GM19238 (cell line): ENCODE measurements around the gene FAM98C.
"Not testable (repeated sequence)": the region's sequence is repeated elsewhere in the genome, so short reads cannot be mapped to it uniquely, and the experiment has no call there.

Experiments
- DNase-seq: peaks from one replicate; pipeline ENCODE4 v3.0.0; 2011; ENCODE audit warnings: low spot score; ENCODE audit not compliant: insufficient read length

Gene FAM98C

GRCh38 chr19:38395381-38396114, 7.3 kb upstream of the FAM98C start:
- no peak for DNase-seq

DNA sequence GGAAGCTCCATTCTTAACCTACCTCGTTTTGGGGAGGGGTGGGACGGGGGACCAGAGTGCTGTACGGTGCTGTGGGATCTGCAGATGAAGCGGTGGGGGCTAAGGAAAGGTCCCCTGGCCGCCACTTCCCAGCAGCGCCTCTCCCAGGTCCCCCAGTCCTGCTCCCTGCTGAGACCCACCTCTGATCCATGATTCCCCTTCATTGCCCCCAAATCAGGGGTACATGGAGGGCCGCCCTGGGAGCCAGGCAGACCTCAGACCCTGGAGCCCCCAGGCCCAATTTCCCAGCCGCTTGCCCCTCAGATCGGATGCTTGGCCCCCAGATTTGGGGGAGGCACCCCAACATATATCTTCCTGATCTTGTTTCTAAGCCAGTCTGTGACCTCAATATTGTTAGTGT, 3.8 kb upstream of the FAM98C start:
- DNase-seq = no peak

- no peak for DNase-seq
Measured at GRCh38 chr19:38399537-38399936, 3.4 kb upstream of the FAM98C start.

DNA sequence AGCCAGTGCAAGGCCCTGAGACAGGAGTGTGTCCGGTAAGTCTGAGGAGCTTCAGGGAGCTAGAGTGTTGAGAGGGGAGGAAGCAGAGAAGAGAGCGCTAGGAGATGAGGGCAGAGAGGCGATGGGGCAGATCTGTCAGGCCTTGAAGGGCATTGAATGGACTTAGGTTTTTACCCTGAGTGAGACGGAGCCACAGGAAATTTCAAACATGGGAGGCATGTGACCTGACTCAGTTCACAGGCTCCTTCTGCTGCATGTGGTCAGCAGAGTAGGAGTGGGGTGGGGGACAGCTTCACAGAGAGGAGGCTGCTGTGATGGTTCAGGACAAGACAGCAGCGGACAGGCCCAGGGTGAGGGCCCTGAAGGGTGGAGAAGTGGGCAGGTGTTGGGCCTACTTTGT, 2.5 kb upstream of the FAM98C start:
- DNase-seq = no peak

DNA sequence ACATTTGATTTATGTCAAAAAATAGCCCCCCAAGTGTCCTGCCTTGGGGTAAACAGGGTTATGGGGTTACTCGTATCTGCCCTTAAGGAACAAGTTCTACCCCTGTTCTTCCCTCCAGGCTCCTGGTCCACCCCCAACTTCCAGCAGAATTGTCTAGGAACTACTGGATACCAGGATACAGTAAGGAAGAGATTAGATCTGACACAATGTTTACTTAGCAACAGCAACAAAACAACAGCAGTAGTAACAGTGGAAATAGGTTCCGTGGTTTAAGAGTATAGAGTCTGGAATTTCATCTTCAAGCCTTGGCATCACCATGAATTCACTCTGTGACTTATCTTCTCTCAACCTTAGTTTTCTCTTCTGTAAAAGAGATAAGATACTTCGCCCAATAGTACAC, 1.7 kb upstream of the FAM98C start:
- no peak for DNase-seq

- no peak for DNase-seq
Measured at GRCh38 chr19:38402623-38402966, 298 bp upstream of the FAM98C start.

DNA sequence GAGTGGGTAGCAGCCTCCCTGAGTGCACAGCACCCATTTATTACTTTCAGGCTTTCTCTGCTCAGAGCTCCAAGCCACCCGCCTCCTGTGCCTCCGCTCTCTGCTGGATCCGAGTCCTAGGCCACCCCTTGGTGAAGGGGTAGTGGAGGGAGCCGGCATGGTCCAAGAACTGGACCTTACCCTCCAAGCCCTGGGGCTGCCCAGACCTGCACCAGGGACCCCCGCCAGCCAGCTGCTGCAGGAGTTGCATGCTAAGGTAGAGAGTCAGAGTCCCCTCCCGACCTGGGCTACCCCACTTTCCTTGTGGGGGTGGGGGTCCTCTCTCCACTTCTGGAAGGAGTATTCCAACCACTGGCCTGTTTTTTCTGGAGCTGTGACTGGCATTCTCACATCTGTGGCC, 2.0 kb downstream of the FAM98C start:
- DNase-seq = no peak

DNA sequence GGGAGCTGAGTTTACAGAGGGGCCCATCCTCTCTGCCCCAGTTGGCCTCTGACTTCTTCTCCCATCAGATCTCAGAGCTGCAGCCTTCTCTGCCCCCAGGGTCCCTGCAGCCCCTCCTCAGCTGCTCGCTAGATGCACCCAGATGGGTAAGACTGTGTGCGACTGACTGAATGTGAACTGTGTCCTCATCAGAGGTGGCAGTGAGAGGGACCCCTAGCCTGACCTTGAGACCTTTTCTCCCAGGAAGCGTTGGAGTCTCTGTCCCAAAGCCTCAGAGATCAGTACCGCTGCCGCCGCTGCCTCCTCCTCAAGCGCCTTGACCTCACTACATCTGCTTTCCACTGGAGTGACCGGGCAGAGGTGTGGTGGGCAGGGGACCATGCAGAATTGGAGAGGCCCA, 2.4 kb downstream of the FAM98C start:
- no peak for DNase-seq

GRCh38 chr19:38409631-38410133, 6.8 kb downstream of the FAM98C start:
- no peak for DNase-seq

DNA sequence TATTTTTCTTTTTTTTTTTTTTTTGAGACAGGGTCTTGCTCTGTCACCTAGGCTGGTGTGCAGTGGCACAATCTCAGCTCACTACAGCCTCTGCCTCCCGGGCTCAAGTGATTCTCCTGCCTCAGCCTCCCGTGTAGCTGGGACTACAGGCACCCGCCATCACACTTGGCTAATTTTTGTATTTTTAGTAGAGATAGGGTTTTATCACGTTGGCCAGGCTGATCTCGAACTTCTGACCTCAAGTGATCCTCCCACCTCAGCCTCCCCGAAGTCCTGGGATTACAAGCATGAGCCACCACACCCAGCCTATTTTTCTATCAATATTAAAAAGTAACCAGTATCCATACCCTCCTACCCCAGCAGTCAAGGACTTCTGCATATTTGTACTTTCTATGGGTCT, 7.5 kb downstream of the FAM98C start:
- not testable (repeated sequence) for DNase-seq

GRCh38 chr19:38411041-38411712, 8.3 kb downstream of the FAM98C start:
- DNase-seq = no peak

DNA sequence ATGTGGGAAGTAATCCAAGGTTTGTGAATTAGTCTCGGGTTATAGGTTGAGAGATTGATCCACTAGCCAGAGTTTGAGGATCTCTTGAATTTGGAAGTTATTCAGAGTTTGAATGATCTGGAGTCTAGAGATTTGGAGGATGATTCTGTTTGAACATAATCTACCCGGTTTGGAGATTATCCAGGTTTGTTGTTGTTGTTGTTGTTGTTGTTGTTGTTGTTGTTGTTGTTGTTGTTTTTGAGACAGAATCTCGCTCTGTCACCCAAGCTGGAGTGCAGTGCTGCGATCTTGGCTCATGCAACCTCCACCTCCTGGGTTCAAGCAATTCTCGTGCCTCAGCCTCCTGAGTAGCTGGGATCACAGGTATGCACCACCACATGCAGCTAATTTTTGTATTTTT, 9.0 kb downstream of the FAM98C start:
- DNase-seq = not testable (repeated sequence)

DNA sequence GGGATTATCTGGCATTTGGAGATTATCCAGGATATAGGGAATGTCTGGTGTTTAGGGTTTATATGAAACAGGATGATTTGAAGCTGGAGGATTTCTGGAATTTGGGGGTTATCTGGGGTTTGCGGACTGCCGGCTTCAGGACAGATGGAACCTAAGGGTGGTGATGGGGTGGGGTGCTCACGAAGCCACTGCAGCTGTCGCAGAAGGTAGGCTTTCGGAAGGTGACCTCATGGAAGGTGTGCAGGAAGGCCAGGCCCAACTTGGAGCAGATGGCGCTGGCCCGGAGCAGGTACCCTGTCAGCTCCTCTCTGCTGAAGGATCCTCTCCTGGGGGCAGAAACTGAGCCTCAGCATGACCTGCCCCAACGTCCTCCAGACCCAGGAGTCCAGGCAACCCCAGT, 9.6 kb downstream of the FAM98C start:
- DNase-seq = no peak

- DNase-seq = no peak
Measured at GRCh38 chr19:38412961-38413360, 10.1 kb downstream of the FAM98C start.

DNA sequence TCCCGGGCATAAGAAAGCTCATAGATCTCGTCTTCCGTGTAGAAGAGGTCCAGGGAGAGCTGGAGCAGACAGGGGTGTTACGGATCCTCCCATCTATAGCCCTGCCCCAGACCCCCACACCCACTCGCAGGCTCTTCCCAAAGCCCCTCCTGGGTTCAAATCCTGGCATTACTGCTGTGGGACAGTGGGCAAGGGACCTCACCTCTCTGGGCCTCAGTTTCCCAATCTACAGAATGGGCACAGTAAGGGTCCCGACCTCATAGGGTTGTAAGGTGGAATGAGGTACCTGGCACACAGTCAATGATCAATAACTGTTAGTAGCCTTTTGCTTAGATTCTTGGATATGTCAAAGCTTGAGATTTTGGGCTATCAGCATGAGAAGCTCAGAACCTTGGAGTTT, 10.5 kb downstream of the FAM98C start:
- DNase-seq = no peak

- no peak for DNase-seq
Measured at GRCh38 chr19:38417146-38417543, 14.3 kb downstream of the FAM98C start.

GRCh38 chr19:38417544-38418506, 14.9 kb downstream of the FAM98C start:
- peak; percentile 52 for DNase-seq

- no peak for DNase-seq
Measured at GRCh38 chr19:38420935-38421334, 18.0 kb downstream of the FAM98C start.

DNA sequence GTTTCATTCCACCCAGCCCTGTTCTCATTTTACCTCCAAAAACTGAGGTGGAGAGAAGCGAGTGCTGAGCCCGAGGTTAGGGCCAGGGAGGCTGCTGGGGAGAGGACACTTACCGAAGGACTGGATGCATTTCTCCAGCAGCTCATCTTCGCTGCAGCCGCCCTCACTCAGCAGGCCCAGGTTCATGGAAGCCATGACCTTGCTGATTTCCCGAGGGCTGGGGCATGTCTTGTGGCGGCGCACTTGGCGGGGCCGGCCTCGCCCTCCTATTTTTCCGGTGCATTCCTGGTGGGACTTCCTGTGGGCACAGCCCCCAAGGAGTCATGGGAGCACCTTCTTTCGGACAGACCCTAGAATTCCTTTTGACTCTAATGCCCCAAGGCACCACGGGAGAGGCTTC, 19.0 kb downstream of the FAM98C start:
- no peak for DNase-seq

GRCh38 chr19:38422438-38422837, 19.5 kb downstream of the FAM98C start:
- DNase-seq = no peak

- DNase-seq = no peak
Measured at GRCh38 chr19:38424272-38424671, 21.4 kb downstream of the FAM98C start.

GRCh38 chr19:38425222-38425809, 22.4 kb downstream of the FAM98C start:
- DNase-seq = no peak
